Measurements from ENCODE around the gene FAM117A.

DNA sequence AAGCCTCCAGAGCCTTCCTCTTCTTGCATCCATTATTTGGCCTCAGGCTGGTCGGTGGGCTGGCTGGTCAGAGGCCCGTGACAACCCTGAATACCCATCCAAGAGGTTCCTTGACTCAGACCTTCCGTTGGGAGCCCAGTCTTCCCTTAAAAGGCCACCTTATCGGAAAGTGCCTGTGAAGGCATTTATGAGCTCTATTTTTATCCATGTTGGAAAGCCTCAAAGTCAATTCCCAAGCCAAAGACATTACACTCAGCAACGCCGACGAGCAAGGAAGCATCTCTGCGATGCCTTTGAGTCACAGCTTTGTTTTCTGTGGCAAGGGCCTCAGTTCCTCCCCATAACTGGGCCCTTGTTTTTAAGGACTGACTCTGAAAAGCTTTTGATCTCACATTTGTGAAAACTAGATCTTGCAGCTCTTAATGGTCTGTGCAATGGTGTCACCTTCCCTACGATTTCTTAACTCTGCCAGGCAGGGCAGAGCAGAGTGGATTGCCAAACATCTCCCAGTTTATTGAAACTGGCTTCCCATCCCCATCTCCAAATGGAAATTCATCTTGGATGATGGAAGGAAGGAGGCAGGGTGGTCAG lies 72.8 kb downstream of the FAM117A start:
- TF ChIP-seq CTCF (IDR thresholded peaks at IDR 0.05) (no peak), EZH2 (IDR thresholded peaks at IDR 0.05; ENCODE audit: borderline replicate concordance, insufficient read depth, low read depth, low read length, poor library complexity, severe bottlenecking) (no peak)

Measured in B cell (primary cell).